Liver (tissue), 9 donors: ENCODE measurements around the gene VSIG10L. TPM values are rescaled to one million over a fixed set of nuclear protein-coding genes. Genes with fewer than 3 reads are reported as not detected.

ENCODE experiments used
- DNase-seq: peaks from one replicate; pipeline ENCODE4 v3.0.0-alpha.2; 2017; ENCODE audit warnings: low spot score
- H3K27ac ChIP-seq, 2 donors: one replicate each; pipeline ENCODE4 v1.7.0; 2013; ENCODE audit warnings: inconsistent platforms in 2 of 2, low read length in 2 of 2, control low read depth in 1 of 2, low read depth in 1 of 2, mild to moderate bottlenecking in 1 of 2
- H3K27me3 ChIP-seq, 4 donors: one replicate each; pipeline versions ENCODE4 v1.6.1 to v1.7.0; 2013; ENCODE audit warnings: low read length in 3 of 4, inconsistent platforms in 1 of 4, mild to moderate bottlenecking in 1 of 4, moderate library complexity in 1 of 4; ENCODE audit not compliant: control insufficient read depth in 4 of 4, insufficient read depth in 4 of 4
- H3K36me3 ChIP-seq, 4 donors: one replicate each; pipeline versions ENCODE4 v1.6.1 to v1.7.0; 2013; ENCODE audit warnings: low read length in 3 of 4, mild to moderate bottlenecking in 3 of 4, low read depth in 1 of 4, moderate library complexity in 1 of 4; ENCODE audit not compliant: control insufficient read depth in 4 of 4, insufficient read depth in 3 of 4
- H3K4me1 ChIP-seq, 4 donors: one replicate each; pipeline versions ENCODE4 v1.6.1 to v1.7.0; 2013; ENCODE audit warnings: low read length in 3 of 4, mild to moderate bottlenecking in 3 of 4, moderate library complexity in 1 of 4; ENCODE audit not compliant: control insufficient read depth in 4 of 4, insufficient read depth in 4 of 4
- H3K4me3 ChIP-seq, 3 donors: one replicate each; pipeline versions ENCODE4 v1.6.1 to v1.7.0; 2013; ENCODE audit warnings: low read length in 3 of 3, control low read depth in 1 of 3, low read depth in 1 of 3, mild to moderate bottlenecking in 1 of 3
- H3K9ac ChIP-seq, 2 donors: one replicate each; pipeline ENCODE4 v1.7.0; 2013; ENCODE audit warnings: low read length in 2 of 2, mild to moderate bottlenecking in 2 of 2, moderate library complexity in 2 of 2, control low read depth in 1 of 2, low read depth in 1 of 2
- H3K9me3 ChIP-seq, 4 donors: one replicate each; pipeline versions ENCODE4 v1.6.1 to v1.7.0; 2013; ENCODE audit warnings: low read length in 3 of 4; ENCODE audit not compliant: control insufficient read depth in 4 of 4
- EGR1 ChIP-seq, 2 donors: IDR thresholded peaks; 2 replicates each; pipeline ENCODE4 v1.6.1; 2016 to 2018; ENCODE audit warnings: antibody characterized with exemption in 2 of 2, low read depth in 2 of 2
- GABPA ChIP-seq, 2 donors: IDR thresholded peaks in 1 of 2; conservative IDR thresholded peaks in 1 of 2; 2 replicates each; pipeline ENCODE4 v1.6.1; 2016; ENCODE audit warnings: antibody characterized with exemption in 2 of 2, mild to moderate bottlenecking in 1 of 2, moderate library complexity in 1 of 2
- HNF4G ChIP-seq: IDR thresholded peaks from 2 replicates; pipeline ENCODE4 v1.6.1; 2016; ENCODE audit warnings: antibody characterized with exemption
- JUND ChIP-seq, 2 donors: IDR thresholded peaks; 2 replicates each; pipeline ENCODE4 v1.6.1; 2016; ENCODE audit warnings: antibody characterized with exemption in 2 of 2
- NR2F2 ChIP-seq: IDR thresholded peaks from 2 replicates; pipeline ENCODE4 v1.6.1; 2016; ENCODE audit warnings: antibody characterized with exemption
- RAD21 ChIP-seq, 2 donors: IDR thresholded peaks; 2 replicates each; pipeline ENCODE4 v1.6.1; 2016; ENCODE audit warnings: antibody characterized with exemption in 2 of 2, mild to moderate bottlenecking in 2 of 2
- RXRA ChIP-seq, 2 donors: IDR thresholded peaks; 2 replicates each; pipeline ENCODE4 v1.6.1; 2017 to 2018; ENCODE audit warnings: antibody characterized with exemption in 2 of 2, mild to moderate bottlenecking in 1 of 2
- SP1 ChIP-seq: IDR thresholded peaks from 2 replicates; pipeline ENCODE4 v1.6.1; 2018; ENCODE audit warnings: antibody characterized with exemption, mild to moderate bottlenecking
- TAF1 ChIP-seq: conservative IDR thresholded peaks from 2 replicates; pipeline ENCODE4 v1.6.1; 2016; ENCODE audit warnings: antibody characterized with exemption, mild to moderate bottlenecking
- YY1 ChIP-seq: IDR thresholded peaks from 2 replicates; pipeline ENCODE4 v1.6.1; 2016; ENCODE audit warnings: antibody characterized with exemption, mild to moderate bottlenecking
- WGBS: extraction: QIAGEN DNeasy Blood & Tissue Kit; methylation state at CpG from one replicate; pipeline ENCODE4 v1.1.7; 2013; 5-methylcytosine and 5-hydroxymethylcytosine counted together
- polyA plus RNA-seq, 2 donors: library from polyadenylated mRNA; stranded (reverse) in 1 of 2; unstranded in 1 of 2; fragments of 200-250 nt in 1 of 2; fragments of >200 nt in 1 of 2; fragmentation: Nextera tagmentation in 1 of 2; extraction: Ambion mirVana in 1 of 2; gene quantifications; one replicate each; pipeline versions ENCODE4 v1.2.1 to v1.2.3, GENCODE V29; 2013 to 2015
- total RNA-seq, 2 donors: library from RNA; depleted of rRNA; stranded (reverse); fragments of >200 nt; gene quantifications; one replicate each; pipeline ENCODE4 v1.2.3, GENCODE V29; 2014
- TF ChIP-seq, protein P1 (sequence below): IDR thresholded peaks from 2 replicates; pipeline ENCODE4 v1.6.1; 2016; ENCODE audit warnings: antibody characterized with exemption
- TF ChIP-seq, protein P2 (sequence below): IDR thresholded peaks from 2 replicates; pipeline ENCODE4 v1.6.1; 2016; ENCODE audit warnings: antibody characterized with exemption, mild to moderate bottlenecking
- TF ChIP-seq, protein P3 (sequence below): IDR thresholded peaks from 2 replicates; pipeline ENCODE4 v1.6.1; 2016; ENCODE audit warnings: antibody characterized with exemption
- TF ChIP-seq, protein P4 (sequence below): IDR thresholded peaks from 2 replicates; pipeline ENCODE4 v1.6.1; 2016; ENCODE audit warnings: antibody characterized with exemption
- donor health status: healthy.
- donor health status: healthy.
- donor health status: healthy.
- donor health status: healthy.
- donor health status: healthy.

VSIG10L gene
- total and polyA plus RNA-seq, 4 donors, result 0.60 to 1.8 (median 0.83) TPM

DNA sequence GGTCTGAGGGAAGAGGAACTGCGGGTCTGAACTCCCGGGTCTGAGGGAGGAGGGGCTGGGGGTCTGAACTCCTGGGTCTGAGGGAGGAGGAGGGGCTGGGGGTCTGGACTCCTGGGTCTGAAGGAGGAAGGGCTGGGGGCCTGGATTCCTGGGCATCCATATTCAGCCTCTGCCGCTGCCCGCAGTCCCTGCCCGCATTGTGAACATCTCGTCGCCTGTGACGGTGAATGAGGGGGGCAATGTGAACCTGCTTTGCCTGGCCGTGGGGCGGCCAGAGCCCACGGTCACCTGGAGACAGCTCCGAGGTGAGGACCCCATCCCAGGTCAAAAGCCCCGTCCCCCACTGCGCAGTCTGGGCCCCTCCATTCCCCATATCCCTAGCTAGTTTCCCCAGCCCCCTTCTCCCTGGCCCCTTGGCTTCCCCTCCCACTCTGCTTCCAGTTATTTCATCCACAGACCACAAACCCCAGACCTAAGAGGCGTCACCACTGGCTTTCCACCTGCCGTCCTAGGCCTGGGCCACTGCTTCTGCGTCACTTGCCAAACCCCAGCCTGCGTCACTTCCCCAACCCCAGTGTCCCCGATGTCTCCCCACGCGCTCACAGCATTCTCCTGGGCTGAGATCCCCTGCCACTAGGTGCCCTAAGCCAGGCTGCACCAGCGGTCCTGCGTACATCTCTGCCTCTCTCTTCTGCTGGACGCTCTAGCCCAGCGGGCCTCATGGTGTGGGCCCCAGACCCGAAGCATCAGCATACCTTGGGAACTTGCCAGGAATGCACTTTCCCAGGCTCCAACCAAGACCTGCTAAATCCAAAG lies 16.6 kb downstream of the VSIG10L start:
- H3K27me3 ChIP-seq, result peaks cover 0 to 4% (median 0%) of the 10 kb centered on the region in 4 donors
- no peak overlapping the region for H3K9ac ChIP-seq
- H3K4me3 ChIP-seq, result no peak overlapping the region
- no peaks in the 10 kb centered on the region for H3K36me3 ChIP-seq
- TF ChIP-seq EGR1 (IDR thresholded peaks at IDR 0.05; ENCODE audit: low read depth in 2 of 2) (no peak), TAF1 (no peak), RAD21 (IDR thresholded peaks at IDR 0.05) (no peak), HNF4G (no peak), YY1 (no peak), NR2F2 (no peak), JUND (IDR thresholded peaks at IDR 0.05) (no peak), GABPA (IDR thresholded peaks at IDR 0.05 in 1 of 2, conservative IDR thresholded peaks at IDR 0.05 in 1 of 2) (no peak), RXRA (IDR thresholded peaks at IDR 0.05) (no peak), SP1 (no peak)
- TF ChIP-seq, protein P1, sequence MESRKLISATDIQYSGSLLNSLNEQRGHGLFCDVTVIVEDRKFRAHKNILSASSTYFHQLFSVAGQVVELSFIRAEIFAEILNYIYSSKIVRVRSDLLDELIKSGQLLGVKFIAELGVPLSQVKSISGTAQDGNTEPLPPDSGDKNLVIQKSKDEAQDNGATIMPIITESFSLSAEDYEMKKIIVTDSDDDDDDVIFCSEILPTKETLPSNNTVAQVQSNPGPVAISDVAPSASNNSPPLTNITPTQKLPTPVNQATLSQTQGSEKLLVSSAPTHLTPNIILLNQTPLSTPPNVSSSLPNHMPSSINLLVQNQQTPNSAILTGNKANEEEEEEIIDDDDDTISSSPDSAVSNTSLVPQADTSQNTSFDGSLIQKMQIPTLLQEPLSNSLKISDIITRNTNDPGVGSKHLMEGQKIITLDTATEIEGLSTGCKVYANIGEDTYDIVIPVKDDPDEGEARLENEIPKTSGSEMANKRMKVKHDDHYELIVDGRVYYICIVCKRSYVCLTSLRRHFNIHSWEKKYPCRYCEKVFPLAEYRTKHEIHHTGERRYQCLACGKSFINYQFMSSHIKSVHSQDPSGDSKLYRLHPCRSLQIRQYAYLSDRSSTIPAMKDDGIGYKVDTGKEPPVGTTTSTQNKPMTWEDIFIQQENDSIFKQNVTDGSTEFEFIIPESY, result no peak
- TF ChIP-seq, protein P2, sequence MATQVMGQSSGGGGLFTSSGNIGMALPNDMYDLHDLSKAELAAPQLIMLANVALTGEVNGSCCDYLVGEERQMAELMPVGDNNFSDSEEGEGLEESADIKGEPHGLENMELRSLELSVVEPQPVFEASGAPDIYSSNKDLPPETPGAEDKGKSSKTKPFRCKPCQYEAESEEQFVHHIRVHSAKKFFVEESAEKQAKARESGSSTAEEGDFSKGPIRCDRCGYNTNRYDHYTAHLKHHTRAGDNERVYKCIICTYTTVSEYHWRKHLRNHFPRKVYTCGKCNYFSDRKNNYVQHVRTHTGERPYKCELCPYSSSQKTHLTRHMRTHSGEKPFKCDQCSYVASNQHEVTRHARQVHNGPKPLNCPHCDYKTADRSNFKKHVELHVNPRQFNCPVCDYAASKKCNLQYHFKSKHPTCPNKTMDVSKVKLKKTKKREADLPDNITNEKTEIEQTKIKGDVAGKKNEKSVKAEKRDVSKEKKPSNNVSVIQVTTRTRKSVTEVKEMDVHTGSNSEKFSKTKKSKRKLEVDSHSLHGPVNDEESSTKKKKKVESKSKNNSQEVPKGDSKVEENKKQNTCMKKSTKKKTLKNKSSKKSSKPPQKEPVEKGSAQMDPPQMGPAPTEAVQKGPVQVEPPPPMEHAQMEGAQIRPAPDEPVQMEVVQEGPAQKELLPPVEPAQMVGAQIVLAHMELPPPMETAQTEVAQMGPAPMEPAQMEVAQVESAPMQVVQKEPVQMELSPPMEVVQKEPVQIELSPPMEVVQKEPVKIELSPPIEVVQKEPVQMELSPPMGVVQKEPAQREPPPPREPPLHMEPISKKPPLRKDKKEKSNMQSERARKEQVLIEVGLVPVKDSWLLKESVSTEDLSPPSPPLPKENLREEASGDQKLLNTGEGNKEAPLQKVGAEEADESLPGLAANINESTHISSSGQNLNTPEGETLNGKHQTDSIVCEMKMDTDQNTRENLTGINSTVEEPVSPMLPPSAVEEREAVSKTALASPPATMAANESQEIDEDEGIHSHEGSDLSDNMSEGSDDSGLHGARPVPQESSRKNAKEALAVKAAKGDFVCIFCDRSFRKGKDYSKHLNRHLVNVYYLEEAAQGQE, result no peak
- TF ChIP-seq, protein P3, sequence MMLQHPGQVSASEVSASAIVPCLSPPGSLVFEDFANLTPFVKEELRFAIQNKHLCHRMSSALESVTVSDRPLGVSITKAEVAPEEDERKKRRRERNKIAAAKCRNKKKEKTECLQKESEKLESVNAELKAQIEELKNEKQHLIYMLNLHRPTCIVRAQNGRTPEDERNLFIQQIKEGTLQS, result no peak
- TF ChIP-seq, protein P4, sequence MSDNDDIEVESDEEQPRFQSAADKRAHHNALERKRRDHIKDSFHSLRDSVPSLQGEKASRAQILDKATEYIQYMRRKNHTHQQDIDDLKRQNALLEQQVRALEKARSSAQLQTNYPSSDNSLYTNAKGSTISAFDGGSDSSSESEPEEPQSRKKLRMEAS, result no peak
- WGBS, result 78% methylated on average over 26 of the region's 26 CpGs
- no peak for DNase-seq
- H3K9me3 ChIP-seq, result no peaks in the 10 kb centered on the region
- peak overlapping the region in 1 of 2 donors; percentile 3 for H3K27ac ChIP-seq
- H3K4me1 ChIP-seq, result peaks cover 0 to 9% (median under 1%) of the 10 kb centered on the region in 4 donors

DNA sequence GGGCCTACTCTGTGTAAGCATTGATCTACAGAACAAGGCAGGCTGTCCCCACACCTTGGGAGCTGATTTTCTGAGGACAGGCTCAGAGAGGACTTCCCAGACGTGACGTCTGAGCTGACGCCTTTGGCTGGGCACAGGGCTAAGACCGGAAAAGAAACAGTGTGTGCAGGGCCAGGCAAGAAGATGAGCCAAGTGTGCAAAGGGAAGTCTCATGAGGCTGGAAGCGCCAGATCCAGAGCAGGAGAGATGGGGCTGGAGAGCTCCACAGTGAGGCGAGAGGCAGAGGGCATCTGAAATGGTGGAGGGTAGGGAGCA lies 17.8 kb downstream of the VSIG10L start:
- H3K36me3 ChIP-seq, result no peaks in the 10 kb centered on the region
- peak overlapping the region; percentile 36 to 50 for H3K27ac ChIP-seq
- WGBS, result 72% methylated on average over 6 of the region's 6 CpGs
- peaks cover 0 to 4% (median 0%) of the 10 kb centered on the region in 4 donors for H3K27me3 ChIP-seq
- H3K4me1 ChIP-seq, result peaks cover 0 to 9% (median under 1%) of the 10 kb centered on the region in 4 donors
- no peaks in the 10 kb centered on the region for H3K9me3 ChIP-seq
- no peak overlapping the region for H3K9ac ChIP-seq
- no peak overlapping the region for H3K4me3 ChIP-seq
- TF ChIP-seq NR2F2 (no peak), SP1 (peak; percentile 8)
- DNase-seq, result no peak
